Vagina (tissue), 2 donors: Measurements from ENCODE around the gene GPR18. TPM values are rescaled to one million over a fixed set of nuclear protein-coding genes. Genes with fewer than 3 reads are reported as not detected.

Source experiments
- DNase-seq, 2 donors: peaks; one replicate each; pipeline ENCODE4 v3.0.0-alpha.2; 2017; ENCODE audit errors: extremely low spot score in 2 of 2
- H3K27ac ChIP-seq: fragments of 200-600 bp; sonication (generic); one replicate; pipeline ENCODE4 v1.5.1; 2019
- H3K27me3 ChIP-seq: fragments of 200-600 bp; sonication (generic); one replicate; pipeline ENCODE4 v1.5.1; 2019
- H3K36me3 ChIP-seq, 2 donors: fragments of 200-600 bp; sonication (generic); one replicate each; pipeline ENCODE4 v1.5.1; 2017 to 2019
- H3K4me1 ChIP-seq: fragments of 200-600 bp; sonication (generic); one replicate; pipeline ENCODE4 v1.5.1; 2019
- H3K4me3 ChIP-seq, 2 donors: fragments of 200-600 bp; sonication (generic); 1 replicate in 1 of 2; 2 replicates in 1 of 2; pipeline ENCODE4 v1.5.1; 2016 to 2019
- H3K9me3 ChIP-seq: fragments of 200-600 bp; sonication (generic); one replicate; pipeline ENCODE4 v1.5.1; 2019
- POLR2A ChIP-seq, 2 donors: fragments of 450-650 bp; IDR thresholded peaks; one replicate each; pipeline ENCODE4 v1.6.1; 2017; ENCODE audit warnings: antibody characterized with exemption in 2 of 2, mild to moderate bottlenecking in 2 of 2, moderate library complexity in 2 of 2
- POLR2AphosphoS5 ChIP-seq, 2 donors: sonication (generic); formaldehyde crosslinking; IDR thresholded peaks; one replicate each; pipeline ENCODE4 v1.9.0; 2017; ENCODE audit warnings: antibody characterized with exemption in 2 of 2, mild to moderate bottlenecking in 2 of 2, low read depth in 1 of 2; ENCODE audit not compliant: insufficient read depth in 1 of 2
- intact Hi-C: fragments of 100-400 bp; cut with DNase I; formaldehyde crosslinking; loops from one replicate; pipeline ENCODE4 v1.15.1; 2023
- total RNA-seq: library from RNA; depleted of rRNA; stranded (reverse); fragments of >200 nt; gene quantifications from one replicate; pipeline ENCODE4 v1.2.3, GENCODE V29; 2016
- TF ChIP-seq, protein P1 (sequence below), 3 experiments: fragments of 450-650 bp in 2 of 3; fragments of 200-600 bp in 1 of 3; sonication (generic) in 1 of 3; IDR thresholded peaks; one replicate each; pipeline ENCODE4 v1.5.1; 2017 to 2019; ENCODE audit warnings: antibody characterized with exemption in 3 of 3, mild to moderate bottlenecking in 2 of 3, moderate library complexity in 2 of 3

The GPR18 gene
- total RNA-seq, 1 donor from 2014 or later = not detected

DNA sequence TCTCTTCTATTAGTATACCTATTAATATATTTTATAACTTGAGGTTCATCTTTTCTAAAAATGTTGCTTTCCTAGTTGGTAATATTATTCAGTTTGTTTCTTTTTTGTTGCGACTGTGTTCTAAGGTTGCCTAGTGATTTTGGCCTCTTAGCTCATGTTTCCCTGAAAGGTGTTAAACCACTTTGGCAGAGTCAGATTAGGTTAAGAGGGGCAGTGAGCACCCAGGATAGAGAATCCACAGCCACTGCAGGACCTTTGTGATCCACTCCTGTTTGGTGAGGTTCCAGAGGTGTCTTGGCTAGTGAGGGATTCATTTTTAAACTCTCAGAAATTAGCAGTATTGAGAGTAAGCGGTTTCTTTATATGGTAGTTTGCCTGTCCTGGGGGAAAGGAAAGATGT, 14.9 kb upstream of the GPR18 start:
- intact Hi-C loops = loop anchor here (5.0 kb wide), 1 partner anchor 164 kb away; no protein-coding TSS in a partner anchor
- TF ChIP-seq POLR2AphosphoS5 (IDR thresholded peaks at IDR 0.05; ENCODE audit: insufficient read depth in 1 of 2, low read depth in 1 of 2) = no peak
- TF ChIP-seq POLR2A (IDR thresholded peaks at IDR 0.05) = no peak
- TF ChIP-seq, protein P1, sequence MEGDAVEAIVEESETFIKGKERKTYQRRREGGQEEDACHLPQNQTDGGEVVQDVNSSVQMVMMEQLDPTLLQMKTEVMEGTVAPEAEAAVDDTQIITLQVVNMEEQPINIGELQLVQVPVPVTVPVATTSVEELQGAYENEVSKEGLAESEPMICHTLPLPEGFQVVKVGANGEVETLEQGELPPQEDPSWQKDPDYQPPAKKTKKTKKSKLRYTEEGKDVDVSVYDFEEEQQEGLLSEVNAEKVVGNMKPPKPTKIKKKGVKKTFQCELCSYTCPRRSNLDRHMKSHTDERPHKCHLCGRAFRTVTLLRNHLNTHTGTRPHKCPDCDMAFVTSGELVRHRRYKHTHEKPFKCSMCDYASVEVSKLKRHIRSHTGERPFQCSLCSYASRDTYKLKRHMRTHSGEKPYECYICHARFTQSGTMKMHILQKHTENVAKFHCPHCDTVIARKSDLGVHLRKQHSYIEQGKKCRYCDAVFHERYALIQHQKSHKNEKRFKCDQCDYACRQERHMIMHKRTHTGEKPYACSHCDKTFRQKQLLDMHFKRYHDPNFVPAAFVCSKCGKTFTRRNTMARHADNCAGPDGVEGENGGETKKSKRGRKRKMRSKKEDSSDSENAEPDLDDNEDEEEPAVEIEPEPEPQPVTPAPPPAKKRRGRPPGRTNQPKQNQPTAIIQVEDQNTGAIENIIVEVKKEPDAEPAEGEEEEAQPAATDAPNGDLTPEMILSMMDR (IDR thresholded peaks at IDR 0.05) = no peak

GRCh38 chr13:99272481-99272880, 14.3 kb upstream of the GPR18 start:
- intact Hi-C loops = loop anchor here (5.0 kb wide), 1 partner anchor 165 kb away; no protein-coding TSS in a partner anchor

More for the DNA sequence above, 14.9 kb upstream of the GPR18 start:
- Histone ChIP-seq H3K4me1 (no peaks in the 10 kb centered on the region), H3K27me3 (no peaks in the 10 kb centered on the region), H3K36me3 (no peaks in the 10 kb centered on the region), H3K27ac (no peak overlapping the region), H3K9me3 (no peaks in the 10 kb centered on the region), H3K4me3 (no peak overlapping the region)
- DNase-seq = no peak

GRCh38 chr13:99271249-99271648, 13.1 kb upstream of the GPR18 start:
- no peak overlapping the region for H3K27ac ChIP-seq
- intact Hi-C loops = loop anchor here (5.0 kb wide), 1 partner anchor 166 kb away; no protein-coding TSS in a partner anchor
- H3K4me3 ChIP-seq = no peak overlapping the region
- H3K27me3 ChIP-seq = no peaks in the 10 kb centered on the region
- H3K9me3 ChIP-seq = no peaks in the 10 kb centered on the region
- no peaks in the 10 kb centered on the region for H3K4me1 ChIP-seq
- TF ChIP-seq, protein P1 (IDR thresholded peaks at IDR 0.05) = no peak
- TF ChIP-seq POLR2AphosphoS5 (IDR thresholded peaks at IDR 0.05; ENCODE audit: insufficient read depth in 1 of 2, low read depth in 1 of 2) (no peak), POLR2A (IDR thresholded peaks at IDR 0.05) (no peak)
- DNase-seq = no peak
- H3K36me3 ChIP-seq = no peaks in the 10 kb centered on the region

More at GRCh38 chr13:99272481-99272880, 14.3 kb upstream of the GPR18 start:
- Histone ChIP-seq H3K4me3 (no peak overlapping the region), H3K4me1 (no peaks in the 10 kb centered on the region), H3K27me3 (no peaks in the 10 kb centered on the region), H3K36me3 (no peaks in the 10 kb centered on the region), H3K9me3 (no peaks in the 10 kb centered on the region), H3K27ac (no peak overlapping the region)
- TF ChIP-seq POLR2A (IDR thresholded peaks at IDR 0.05) = no peak
- TF ChIP-seq POLR2AphosphoS5 (IDR thresholded peaks at IDR 0.05; ENCODE audit: insufficient read depth in 1 of 2, low read depth in 1 of 2) = no peak
- TF ChIP-seq, protein P1 (IDR thresholded peaks at IDR 0.05) = no peak
- DNase-seq = no peak

GRCh38 chr13:99270518-99270917, 12.3 kb upstream of the GPR18 start:
- Histone ChIP-seq H3K4me3 (no peak overlapping the region), H3K36me3 (no peaks in the 10 kb centered on the region), H3K9me3 (no peaks in the 10 kb centered on the region), H3K27ac (no peak overlapping the region), H3K27me3 (no peaks in the 10 kb centered on the region), H3K4me1 (no peaks in the 10 kb centered on the region)
- intact Hi-C loops = loop anchor here (5.0 kb wide), 1 partner anchor 167 kb away; no protein-coding TSS in a partner anchor
- DNase-seq = no peak
- TF ChIP-seq POLR2AphosphoS5 (IDR thresholded peaks at IDR 0.05; ENCODE audit: insufficient read depth in 1 of 2, low read depth in 1 of 2) = no peak
- TF ChIP-seq, protein P1 (IDR thresholded peaks at IDR 0.05) = no peak
- no peak for TF ChIP-seq POLR2A (IDR thresholded peaks at IDR 0.05)

- intact Hi-C loops = loop anchor here (5.0 kb wide), 2 partner anchors 92 to 168 kb away; no protein-coding TSS in a partner anchor
- no peak overlapping the region for H3K27ac ChIP-seq
- H3K27me3 ChIP-seq = no peaks in the 10 kb centered on the region
- no peaks in the 10 kb centered on the region for H3K36me3 ChIP-seq
- TF ChIP-seq POLR2AphosphoS5 (IDR thresholded peaks at IDR 0.05; ENCODE audit: insufficient read depth in 1 of 2, low read depth in 1 of 2) = peak in 1 of 2 donors; percentile 43
- TF ChIP-seq, protein P1 (IDR thresholded peaks at IDR 0.05) = peak in 1 of 3 experiments; percentile 60
- no peak for TF ChIP-seq POLR2A (IDR thresholded peaks at IDR 0.05)
- H3K4me3 ChIP-seq = no peak overlapping the region
- H3K9me3 ChIP-seq = no peaks in the 10 kb centered on the region
- DNase-seq = no peak
- H3K4me1 ChIP-seq = no peaks in the 10 kb centered on the region
Measured at GRCh38 chr13:99269627-99270241, 11.6 kb upstream of the GPR18 start.
